NCI-H146 (cell line): Measurements from ENCODE around the gene SPEF1.

ENCODE experiments used
- DNase-seq: peaks from one replicate; lab custom pipeline; 2025; lab: John Stamatoyannopoulos, UW

SPEF1 gene

GRCh38 chr20:3729811-3730540, 51.3 kb downstream of the SPEF1 start:
- DNase-seq, result no peak

DNA sequence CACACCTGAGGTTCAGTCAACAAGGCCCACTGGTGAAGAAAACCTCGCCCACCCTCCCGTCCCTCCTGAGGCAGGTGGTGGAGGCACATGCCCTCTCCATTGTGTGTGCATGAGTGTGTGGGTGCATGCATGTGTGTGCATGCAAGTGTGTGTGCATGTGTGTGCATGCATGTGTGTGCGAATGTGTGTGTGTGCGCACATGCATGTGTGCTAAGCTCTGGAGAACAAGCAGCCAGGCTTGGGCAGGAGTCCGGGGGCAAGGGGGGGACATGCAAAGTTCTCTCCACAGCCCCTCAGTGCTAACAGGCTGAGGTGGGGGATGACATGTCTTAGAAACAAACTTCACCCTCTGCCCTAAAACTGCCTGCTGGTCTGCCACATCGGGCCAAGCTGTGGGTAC, 51.9 kb downstream of the SPEF1 start:
- DNase-seq, result no peak

GRCh38 chr20:3728876-3729275, 52.4 kb downstream of the SPEF1 start:
- DNase-seq, result no peak

GRCh38 chr20:3728354-3728753, 52.9 kb downstream of the SPEF1 start:
- no peak for DNase-seq
